H9 (cell line): Measurements from ENCODE around the gene ADGRA1. TPM values are rescaled to one million over a fixed set of nuclear protein-coding genes. Genes with fewer than 3 reads are reported as not detected.

ENCODE experiments used
- DNase-seq: peaks from one replicate; pipeline ENCODE4 v3.0.0-alpha.2; 2017
- H2AFZ ChIP-seq: one replicate; pipeline ENCODE4 v1.6.1; 2013; ENCODE audit warnings: mild to moderate bottlenecking, low read length, control low read depth, moderate library complexity
- H2AK5ac ChIP-seq: 2 replicates; pipeline ENCODE4 v1.6.1; 2013; ENCODE audit warnings: low read length, control low read depth, mixed read lengths; ENCODE audit not compliant: insufficient read length
- H2BK120ac ChIP-seq: one replicate; pipeline ENCODE4 v1.6.1; 2013; ENCODE audit warnings: low read depth, mild to moderate bottlenecking, low read length, control low read depth, inconsistent platforms; ENCODE audit not compliant: poor library complexity, severe bottlenecking
- H2BK12ac ChIP-seq: 2 replicates; pipeline ENCODE4 v1.6.1; 2013; ENCODE audit warnings: low read length, control low read depth, mixed read lengths, low read depth; ENCODE audit not compliant: insufficient read length
- H2BK15ac ChIP-seq: 2 replicates; pipeline ENCODE4 v1.6.1; 2013; ENCODE audit warnings: low read depth, low read length, control low read depth
- H2BK20ac ChIP-seq: one replicate; pipeline ENCODE4 v1.6.1; 2013; ENCODE audit warnings: low read depth, mild to moderate bottlenecking, low read length, control low read depth, inconsistent platforms; ENCODE audit not compliant: poor library complexity, severe bottlenecking
- H2BK5ac ChIP-seq: 2 replicates; pipeline ENCODE4 v1.6.1; 2013; ENCODE audit warnings: low read length, control low read depth, mixed read lengths; ENCODE audit not compliant: insufficient read length
- H3K14ac ChIP-seq: 2 replicates; pipeline ENCODE4 v1.6.1; 2013; ENCODE audit warnings: low read length, control low read depth; ENCODE audit not compliant: insufficient read depth
- H3K18ac ChIP-seq: 2 replicates; pipeline ENCODE4 v1.6.1; 2013; ENCODE audit warnings: low read depth, mild to moderate bottlenecking, mixed read lengths, low read length, control low read depth; ENCODE audit not compliant: insufficient read length
- H3K23ac ChIP-seq: 2 replicates; pipeline ENCODE4 v1.6.1; 2013; ENCODE audit warnings: low read length, control low read depth, mixed read lengths, low read depth; ENCODE audit not compliant: insufficient read length
- H3K23me2 ChIP-seq: 2 replicates; pipeline ENCODE4 v1.6.1; 2013; ENCODE audit warnings: low read depth, mild to moderate bottlenecking, mixed read lengths, low read length, control low read depth; ENCODE audit not compliant: insufficient read length, poor library complexity, severe bottlenecking
- H3K27ac ChIP-seq: 2 replicates; pipeline ENCODE4 v1.5.1; 2013; ENCODE audit warnings: low read length, control low read depth, mixed read lengths, low read depth; ENCODE audit not compliant: insufficient read length
- H3K27me3 ChIP-seq: 2 replicates; pipeline ENCODE4 v1.6.1; 2013; ENCODE audit warnings: low read length, control low read depth, inconsistent platforms; ENCODE audit not compliant: insufficient read depth
- H3K4ac ChIP-seq: 2 replicates; pipeline ENCODE4 v1.6.1; 2013; ENCODE audit warnings: low read depth, mild to moderate bottlenecking, control low read depth, inconsistent platforms, low read length, moderate library complexity
- H3K4me1 ChIP-seq: 2 replicates; pipeline ENCODE4 v1.6.1; 2013; ENCODE audit warnings: low read length, control low read depth, inconsistent platforms; ENCODE audit not compliant: insufficient read depth
- H3K4me2 ChIP-seq: 2 replicates; pipeline ENCODE4 v1.6.1; 2013; ENCODE audit warnings: low read length, control low read depth, mixed read lengths; ENCODE audit not compliant: insufficient read length, insufficient read depth
- H3K56ac ChIP-seq: 2 replicates; pipeline ENCODE4 v1.6.1; 2013; ENCODE audit warnings: low read depth, mild to moderate bottlenecking, mixed read lengths, low read length, control low read depth; ENCODE audit not compliant: insufficient read length
- H3K79me1 ChIP-seq: 2 replicates; pipeline ENCODE4 v1.6.1; 2013; ENCODE audit warnings: low read depth, mild to moderate bottlenecking, moderate library complexity, low read length, control low read depth, inconsistent platforms; ENCODE audit not compliant: insufficient read depth, poor library complexity, severe bottlenecking
- H3K79me2 ChIP-seq: 2 replicates; pipeline ENCODE4 v1.6.1; 2013; ENCODE audit warnings: low read length, control low read depth, inconsistent platforms; ENCODE audit not compliant: insufficient read depth
- H3K9ac ChIP-seq: 2 replicates; pipeline ENCODE4 v1.6.1; 2013; ENCODE audit warnings: low read length, control low read depth, mixed read lengths; ENCODE audit not compliant: insufficient read length; ENCODE audit errors: extremely low read depth
- H3K9me3 ChIP-seq: one replicate; pipeline ENCODE4 v1.6.1; 2013; ENCODE audit warnings: low read depth, low read length, inconsistent platforms; ENCODE audit not compliant: control insufficient read depth
- H3T11ph ChIP-seq: one replicate; pipeline ENCODE4 v1.6.1; 2013; ENCODE audit warnings: mild to moderate bottlenecking, low read length, control low read depth, inconsistent platforms
- H4K20me1 ChIP-seq: one replicate; pipeline ENCODE4 v1.6.1; 2013; ENCODE audit not compliant: control insufficient read depth, insufficient read length, insufficient read depth
- H4K5ac ChIP-seq: 2 replicates; pipeline ENCODE4 v1.6.1; 2013; ENCODE audit warnings: low read depth, mild to moderate bottlenecking, mixed read lengths, low read length, control low read depth; ENCODE audit not compliant: insufficient read length
- H4K8ac ChIP-seq: replicated peaks from 2 replicates; pipeline ENCODE4 v1.6.1; 2013; ENCODE audit warnings: low read length, control low read depth, mixed read lengths, low read depth; ENCODE audit not compliant: insufficient read length
- H4K91ac ChIP-seq: 2 replicates; pipeline ENCODE4 v1.6.1; 2013; ENCODE audit warnings: low read depth, mild to moderate bottlenecking, moderate library complexity, mixed read lengths, low read length, control low read depth; ENCODE audit not compliant: insufficient read length
- H3K27ac Mint-ChIP-seq, 3 experiments: 2 replicates in 2 of 3; 3 replicates in 1 of 3; pipeline ENCODE4 v1.8.0; 2020 to 2021; ENCODE audit warnings: mixed read lengths in 3 of 3, mild to moderate bottlenecking in 1 of 3, moderate library complexity in 1 of 3
- H3K27me3 Mint-ChIP-seq: 2 replicates; pipeline ENCODE4 v1.8.0; 2021; ENCODE audit warnings: low read depth, mild to moderate bottlenecking, moderate library complexity, mixed read lengths
- H3K36me3 Mint-ChIP-seq, 3 experiments: 2 replicates in 2 of 3; 3 replicates in 1 of 3; pipeline ENCODE4 v1.8.0; 2020 to 2021; ENCODE audit warnings: low read depth in 3 of 3, mixed read lengths in 3 of 3; ENCODE audit not compliant: insufficient read depth in 1 of 3
- H3K4me1 Mint-ChIP-seq, 2 experiments: 2 replicates each; pipeline ENCODE4 v1.8.0; 2020; ENCODE audit warnings: mixed read lengths in 2 of 2
- H3K4me3 Mint-ChIP-seq, 2 experiments: 2 replicates in 1 of 2; 3 replicates in 1 of 2; pipeline ENCODE4 v1.8.0; 2020 to 2021; ENCODE audit warnings: mild to moderate bottlenecking in 2 of 2, mixed read lengths in 2 of 2, moderate library complexity in 1 of 2
- H3K9me3 Mint-ChIP-seq, 2 experiments: 2 replicates in 1 of 2; 3 replicates in 1 of 2; pipeline ENCODE4 v1.8.0; 2020; ENCODE audit warnings: mild to moderate bottlenecking in 2 of 2, mixed read lengths in 2 of 2, moderate library complexity in 1 of 2
- CTCF ChIP-seq: fragments of 200-600 bp; sonication (generic); conservative IDR thresholded peaks from 3 replicates; pipeline ENCODE4 v1.8.0; 2021; ENCODE audit warnings: antibody characterized with exemption, mild to moderate bottlenecking
- WGBS: extraction: QIAGEN DNeasy Blood & Tissue Kit; methylation state at CpG from one replicate; pipeline ENCODE4 v1.1.7; 2013; ENCODE audit warnings: missing lambda C conversion rate, low lambda C conversion rate, mixed read lengths; ENCODE audit not compliant: insufficient read length; ENCODE audit errors: extremely low coverage; 5-methylcytosine and 5-hydroxymethylcytosine counted together
- total RNA-seq: library from RNA; stranded (reverse); gene quantifications from 2 replicates; pipeline ENCODE4 v1.2.1, GENCODE V29; 2021

Gene ADGRA1
- total RNA-seq, 1 experiment from 2014 or later, result 0.11 TPM

- no peak overlapping the region for H3K56ac ChIP-seq
- no peak overlapping the region for H2BK120ac ChIP-seq
- no peak overlapping the region for H3K27ac ChIP-seq
- H3K27me3 ChIP-seq, result peaks cover 18% of the 10 kb centered on the region
- no peak overlapping the region for H2BK12ac ChIP-seq
- no CpG with 5 or more reads among the region's 13 CpGs for WGBS
- Mint-ChIP-seq H3K9me3 (no peaks in the 10 kb centered on the region), H3K27ac (no peak overlapping the region), H3K27me3 (peaks cover 75% of the 10 kb centered on the region), H3K36me3 (no peaks in the 10 kb centered on the region; a peak in 1 of 7 replicates), H3K4me1 (peaks cover 2 to 3% of the 10 kb centered on the region in 2 experiments; a peak in 2 of 4 replicates), H3K4me3 (no peak overlapping the region)
- H4K5ac ChIP-seq, result no peak overlapping the region
- H2AFZ ChIP-seq, result no peak overlapping the region
- H3K4me2 ChIP-seq, result no peak overlapping the region
- H3K23ac ChIP-seq, result no peak overlapping the region
- no peak overlapping the region for H2BK15ac ChIP-seq
- no peaks in the 10 kb centered on the region for H3K9me3 ChIP-seq
- no peak overlapping the region for H3T11ph ChIP-seq
- H3K4me1 ChIP-seq, result no peaks in the 10 kb centered on the region
- no peak overlapping the region for H4K91ac ChIP-seq
- no peak overlapping the region for H3K9ac ChIP-seq
- H3K18ac ChIP-seq, result no peak overlapping the region
- no peak overlapping the region for H3K4ac ChIP-seq
- H3K79me1 ChIP-seq, result no peaks in the 10 kb centered on the region
- DNase-seq, result no peak
- TF ChIP-seq CTCF, result no peak
- peaks cover 9% of the 10 kb centered on the region for H3K23me2 ChIP-seq
- no peak overlapping the region for H2BK5ac ChIP-seq
- H2BK20ac ChIP-seq, result no peak overlapping the region
- H3K14ac ChIP-seq, result no peak overlapping the region
- no peak overlapping the region for H2AK5ac ChIP-seq
- no peak overlapping the region for H4K8ac ChIP-seq
- no peaks in the 10 kb centered on the region for H3K79me2 ChIP-seq
- H4K20me1 ChIP-seq, result no peaks in the 10 kb centered on the region
These were observed 2.4 kb downstream of the ADGRA1 start for GRCh38 chr10:133090101-133090500.
